Astrocyte of the spinal cord (primary cell): ENCODE results near the gene ATL1.

ENCODE experiments used
- DNase-seq: peaks from one replicate; pipeline ENCODE4 v3.0.0; 2011; ENCODE audit warnings: low read depth, low spot score
- H3K4me3 ChIP-seq: 2 replicates; pipeline ENCODE4 v1.5.1; 2011; ENCODE audit warnings: low read depth, mild to moderate bottlenecking, low read length, moderate library complexity
- in situ Hi-C: cut with HindIII; loops from 2 replicates; pipeline ENCODE4 v1.10.0; 2017; ENCODE audit warnings: low sequenced_read_pairs
- TF ChIP-seq, protein P1 (sequence below): IDR thresholded peaks from 2 replicates; pipeline ENCODE4 v1.5.1; 2012; ENCODE audit warnings: low read depth, mild to moderate bottlenecking, low read length, inconsistent platforms

Gene ATL1

GRCh38 chr14:50599700-50600444, 39.9 kb downstream of the ATL1 start:
- peak; percentile 63 for DNase-seq
- in situ Hi-C loops: no loop called here
- TF ChIP-seq, protein P1, sequence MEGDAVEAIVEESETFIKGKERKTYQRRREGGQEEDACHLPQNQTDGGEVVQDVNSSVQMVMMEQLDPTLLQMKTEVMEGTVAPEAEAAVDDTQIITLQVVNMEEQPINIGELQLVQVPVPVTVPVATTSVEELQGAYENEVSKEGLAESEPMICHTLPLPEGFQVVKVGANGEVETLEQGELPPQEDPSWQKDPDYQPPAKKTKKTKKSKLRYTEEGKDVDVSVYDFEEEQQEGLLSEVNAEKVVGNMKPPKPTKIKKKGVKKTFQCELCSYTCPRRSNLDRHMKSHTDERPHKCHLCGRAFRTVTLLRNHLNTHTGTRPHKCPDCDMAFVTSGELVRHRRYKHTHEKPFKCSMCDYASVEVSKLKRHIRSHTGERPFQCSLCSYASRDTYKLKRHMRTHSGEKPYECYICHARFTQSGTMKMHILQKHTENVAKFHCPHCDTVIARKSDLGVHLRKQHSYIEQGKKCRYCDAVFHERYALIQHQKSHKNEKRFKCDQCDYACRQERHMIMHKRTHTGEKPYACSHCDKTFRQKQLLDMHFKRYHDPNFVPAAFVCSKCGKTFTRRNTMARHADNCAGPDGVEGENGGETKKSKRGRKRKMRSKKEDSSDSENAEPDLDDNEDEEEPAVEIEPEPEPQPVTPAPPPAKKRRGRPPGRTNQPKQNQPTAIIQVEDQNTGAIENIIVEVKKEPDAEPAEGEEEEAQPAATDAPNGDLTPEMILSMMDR: peak; percentile 61
- H3K4me3 ChIP-seq: no peak overlapping the region

- no peak overlapping the region for H3K4me3 ChIP-seq
- no peak for DNase-seq
- TF ChIP-seq, protein P1: no peak
- in situ Hi-C loops: no loop called here
Observed at GRCh38 chr14:50600849-50601248, 40.9 kb downstream of the ATL1 start.

DNA sequence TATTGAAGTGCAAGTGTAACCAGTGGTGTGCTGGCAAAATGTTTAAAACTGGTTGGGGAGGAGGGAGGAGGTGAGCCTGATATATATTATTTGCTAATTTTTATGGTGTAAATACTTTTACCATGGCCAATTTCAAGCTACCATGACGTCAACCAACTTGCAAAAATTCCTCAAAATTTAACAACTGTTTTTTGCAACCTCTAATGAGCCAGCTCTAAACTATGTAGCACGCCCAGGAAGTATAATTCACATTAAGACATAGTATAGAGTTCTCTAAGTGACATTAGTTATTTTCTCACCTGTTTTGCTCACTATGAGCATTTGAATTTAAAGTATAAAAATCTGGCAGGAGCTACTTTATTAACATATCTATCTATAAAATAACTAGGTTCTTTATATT, 41.4 kb downstream of the ATL1 start:
- TF ChIP-seq, protein P1: no peak
- in situ Hi-C loops: no loop called here
- no peak overlapping the region for H3K4me3 ChIP-seq
- DNase-seq: no peak

- no peak overlapping the region for H3K4me3 ChIP-seq
- no peak for DNase-seq
- in situ Hi-C loops: no loop called here
- TF ChIP-seq, protein P1: no peak
Observed at GRCh38 chr14:50602035-50602434, 42.1 kb downstream of the ATL1 start.

GRCh38 chr14:50603565-50603964, 43.6 kb downstream of the ATL1 start:
- no peak overlapping the region for H3K4me3 ChIP-seq
- TF ChIP-seq, protein P1: no peak
- in situ Hi-C loops: no loop called here
- DNase-seq: no peak

GRCh38 chr14:50605766-50606165, 45.8 kb downstream of the ATL1 start:
- TF ChIP-seq, protein P1: no peak
- in situ Hi-C loops: no loop called here
- peak; percentile 25 for DNase-seq
- no peak overlapping the region for H3K4me3 ChIP-seq

DNA sequence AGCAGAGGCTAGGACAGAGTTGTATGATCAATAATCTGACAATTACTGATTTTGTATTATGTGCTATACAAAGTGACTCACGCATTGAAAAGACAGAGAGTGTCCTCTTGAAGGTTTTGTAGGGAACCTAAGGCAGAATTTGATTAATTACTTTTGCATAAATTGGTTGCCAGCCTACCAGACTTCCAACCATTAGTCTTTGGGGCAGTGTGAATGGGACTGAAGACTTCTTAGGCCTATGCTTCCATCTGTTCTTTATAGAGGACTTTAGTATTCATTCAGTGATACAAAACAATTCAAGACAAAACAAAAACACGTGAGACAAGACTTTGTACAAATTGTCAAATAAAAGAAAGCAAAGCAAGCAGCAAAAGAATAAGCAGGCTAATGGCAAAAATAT, 46.5 kb downstream of the ATL1 start:
- H3K4me3 ChIP-seq: no peak overlapping the region
- no peak for DNase-seq
- TF ChIP-seq, protein P1: no peak
- in situ Hi-C loops: no loop called here
